Ramos (cell line): ENCODE measurements around the gene DST.
"Not testable (repeated sequence)": the region's sequence is repeated elsewhere in the genome, so short reads cannot be mapped to it uniquely, and the experiment has no call there.

Experiments used
- in situ Hi-C: fragments of 300-500 bp; cut with MboI; formaldehyde crosslinking; loops from one replicate; pipeline ENCODE4 v1.14.3; 2022; ENCODE audit warnings: low sequenced_read_pairs; ENCODE audit not compliant: unreplicated experiment

The DST gene

GRCh38 chr6:56579155-56579851, 63.4 kb downstream of the DST start:
- in situ Hi-C loops, result loop anchor here (25.0 kb wide), 1 partner anchor 592 kb away; no protein-coding TSS in a partner anchor

DNA sequence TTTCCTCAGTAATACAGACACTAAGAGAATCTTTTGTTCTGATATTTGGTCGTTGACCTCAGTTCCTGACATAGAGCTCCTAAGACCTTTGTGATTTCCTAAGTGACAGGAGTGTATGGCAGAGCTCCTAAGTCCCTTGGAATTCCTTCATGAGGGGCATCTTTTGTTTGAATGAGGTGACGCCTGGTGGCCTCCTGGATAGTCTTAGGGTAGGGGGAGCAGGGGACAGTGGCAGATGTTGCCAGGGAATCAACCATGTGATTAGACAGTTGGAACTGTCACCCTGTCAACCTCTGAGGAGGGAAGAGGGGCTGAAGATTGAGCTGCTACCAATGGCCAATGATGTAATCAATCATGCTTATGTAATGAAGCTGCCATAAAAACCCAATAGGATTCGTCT, 67.0 kb downstream of the DST start:
- in situ Hi-C loops, result loop anchor here (25.0 kb wide), 1 partner anchor 588 kb away; no protein-coding TSS in a partner anchor

GRCh38 chr6:56574292-56574691, 68.4 kb downstream of the DST start:
- in situ Hi-C loops, result no loop called here

GRCh38 chr6:56573624-56574023, 69.1 kb downstream of the DST start:
- in situ Hi-C loops, result no loop called here

DNA sequence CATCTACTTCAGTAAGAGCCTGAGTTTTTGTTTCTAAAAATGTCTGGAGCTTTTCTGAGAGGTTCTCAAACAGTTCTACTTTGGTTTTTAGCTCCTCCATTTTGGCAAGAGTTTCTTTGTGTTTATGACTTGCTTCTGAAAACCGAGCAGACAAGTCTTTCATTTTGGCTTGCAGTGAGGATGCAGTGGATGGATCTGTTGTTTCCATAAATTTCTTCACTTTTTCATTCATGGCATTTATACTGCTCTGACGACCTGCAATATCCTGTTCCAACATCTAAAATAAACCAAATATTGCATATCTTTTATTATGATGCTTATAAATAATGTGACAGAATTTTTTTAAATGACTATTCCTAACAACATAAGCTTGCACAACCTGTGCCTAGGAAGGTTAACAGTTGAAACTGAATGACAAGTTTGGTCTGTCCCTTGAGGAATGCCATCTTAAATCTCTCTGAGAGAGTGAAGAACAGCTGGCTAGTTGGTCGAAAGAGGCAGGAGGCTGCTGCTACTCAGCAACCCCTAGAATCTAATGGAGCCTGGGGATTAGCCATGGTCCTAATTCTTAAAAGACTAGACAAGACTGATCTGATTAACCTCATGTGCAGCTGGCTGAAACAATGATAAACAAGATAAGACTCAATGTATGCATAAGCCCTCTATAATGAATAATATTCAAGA, 69.8 kb downstream of the DST start:
- in situ Hi-C loops, result no loop called here

GRCh38 chr6:56571605-56572004, 71.1 kb downstream of the DST start:
- in situ Hi-C loops, result no loop called here

DNA sequence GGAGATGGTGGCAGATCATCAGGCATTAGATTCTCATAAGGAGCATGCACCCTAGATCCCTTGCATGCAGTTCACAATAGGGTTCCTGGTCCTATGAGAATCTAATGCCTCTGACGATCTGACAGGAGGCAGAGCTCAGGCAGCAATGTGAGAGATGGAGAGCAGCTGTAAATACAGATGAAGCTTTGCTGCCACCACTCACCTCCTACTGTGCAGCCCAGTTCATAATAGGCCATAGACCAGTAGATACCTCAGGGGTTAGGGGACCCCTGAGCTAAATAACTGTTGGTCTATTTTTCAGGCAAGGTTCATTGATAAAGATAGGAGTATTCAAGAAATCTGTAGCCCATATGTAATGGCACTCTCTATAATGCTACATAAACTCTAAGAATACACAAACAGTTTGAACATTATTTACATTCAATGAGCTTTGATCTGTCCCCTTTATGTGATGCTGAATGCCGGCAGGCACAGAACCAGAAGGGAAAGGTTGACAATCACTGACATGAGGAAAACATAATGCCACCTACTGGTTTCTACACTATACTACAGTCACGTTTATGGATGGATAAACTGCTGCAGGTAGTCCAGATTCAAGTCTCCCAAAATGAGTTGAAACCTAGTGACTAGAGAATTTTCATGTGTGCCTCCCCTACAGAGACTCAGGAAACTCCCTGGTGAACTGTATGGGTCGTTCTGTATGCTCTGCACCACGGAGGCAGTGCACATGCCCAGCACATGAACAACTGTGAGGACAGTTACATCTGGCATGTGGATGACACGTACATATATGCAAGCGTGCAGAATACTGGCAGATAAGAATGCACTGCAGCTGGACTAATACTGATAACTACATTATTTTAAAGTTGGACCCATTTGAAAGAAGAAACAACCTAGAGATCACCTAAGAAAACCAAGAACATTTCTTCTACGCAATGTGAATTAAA, 72.0 kb downstream of the DST start:
- in situ Hi-C loops, result no loop called here

DNA sequence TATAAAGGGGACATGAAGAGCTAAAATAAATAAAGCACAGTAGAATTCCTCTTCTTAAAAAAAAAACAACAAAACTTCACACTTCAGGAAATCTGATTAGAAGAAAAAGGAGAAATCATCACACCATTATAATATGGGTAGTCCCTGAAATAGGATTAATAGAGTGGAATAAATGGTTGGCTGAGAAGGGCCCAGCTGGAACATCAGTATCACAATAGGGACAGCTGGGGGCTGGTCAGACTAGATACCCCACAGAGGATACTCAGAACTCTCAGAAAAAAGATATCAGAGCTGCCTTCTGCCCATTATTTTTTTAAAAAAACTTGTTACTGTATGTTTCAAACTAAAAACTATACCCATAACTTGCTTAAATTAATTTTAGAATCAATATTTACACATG, 75.2 kb downstream of the DST start:
- in situ Hi-C loops, result no loop called here

GRCh38 chr6:56562730-56563129, 80.0 kb downstream of the DST start:
- in situ Hi-C loops, result not testable (repeated sequence)

DNA sequence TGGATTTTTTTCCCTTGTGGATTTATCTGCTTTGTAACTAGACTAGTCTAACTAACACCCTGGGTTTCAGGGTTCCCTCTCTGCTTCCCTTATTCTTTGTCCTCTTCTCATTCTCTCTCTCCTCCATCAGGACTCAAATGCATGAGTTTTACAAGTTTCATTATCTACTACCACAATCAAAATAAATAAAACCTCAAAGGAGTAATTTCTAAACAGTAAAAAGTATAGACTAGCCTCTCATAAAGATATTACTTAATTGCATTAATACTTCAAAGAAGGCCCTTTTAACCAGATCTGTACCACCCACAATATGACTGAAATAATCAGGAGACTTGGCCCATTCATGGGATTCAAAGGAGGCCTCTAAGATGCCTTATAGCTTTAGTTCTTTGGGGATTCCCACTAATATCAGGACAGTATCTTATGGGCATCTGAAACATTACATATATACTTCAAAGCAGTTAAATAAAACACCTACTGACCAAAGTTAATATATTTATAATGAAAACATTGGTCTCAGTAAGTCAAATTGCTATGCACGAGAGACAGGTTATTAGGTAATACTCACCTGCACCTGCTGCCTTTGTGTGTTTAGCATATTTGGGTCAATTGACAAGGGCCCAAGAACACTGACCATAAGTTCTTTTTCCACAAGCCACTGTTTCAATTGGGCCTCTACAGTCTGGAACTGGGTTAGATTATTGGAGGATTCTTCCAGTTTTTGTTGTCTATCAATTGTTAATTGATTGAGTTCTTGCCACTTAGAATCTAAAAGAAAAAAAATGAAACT, 85.7 kb downstream of the DST start:
- in situ Hi-C loops, result no loop called here

- in situ Hi-C loops, result no loop called here
These were observed 87.2 kb downstream of the DST start for GRCh38 chr6:56555438-56555872.

DNA sequence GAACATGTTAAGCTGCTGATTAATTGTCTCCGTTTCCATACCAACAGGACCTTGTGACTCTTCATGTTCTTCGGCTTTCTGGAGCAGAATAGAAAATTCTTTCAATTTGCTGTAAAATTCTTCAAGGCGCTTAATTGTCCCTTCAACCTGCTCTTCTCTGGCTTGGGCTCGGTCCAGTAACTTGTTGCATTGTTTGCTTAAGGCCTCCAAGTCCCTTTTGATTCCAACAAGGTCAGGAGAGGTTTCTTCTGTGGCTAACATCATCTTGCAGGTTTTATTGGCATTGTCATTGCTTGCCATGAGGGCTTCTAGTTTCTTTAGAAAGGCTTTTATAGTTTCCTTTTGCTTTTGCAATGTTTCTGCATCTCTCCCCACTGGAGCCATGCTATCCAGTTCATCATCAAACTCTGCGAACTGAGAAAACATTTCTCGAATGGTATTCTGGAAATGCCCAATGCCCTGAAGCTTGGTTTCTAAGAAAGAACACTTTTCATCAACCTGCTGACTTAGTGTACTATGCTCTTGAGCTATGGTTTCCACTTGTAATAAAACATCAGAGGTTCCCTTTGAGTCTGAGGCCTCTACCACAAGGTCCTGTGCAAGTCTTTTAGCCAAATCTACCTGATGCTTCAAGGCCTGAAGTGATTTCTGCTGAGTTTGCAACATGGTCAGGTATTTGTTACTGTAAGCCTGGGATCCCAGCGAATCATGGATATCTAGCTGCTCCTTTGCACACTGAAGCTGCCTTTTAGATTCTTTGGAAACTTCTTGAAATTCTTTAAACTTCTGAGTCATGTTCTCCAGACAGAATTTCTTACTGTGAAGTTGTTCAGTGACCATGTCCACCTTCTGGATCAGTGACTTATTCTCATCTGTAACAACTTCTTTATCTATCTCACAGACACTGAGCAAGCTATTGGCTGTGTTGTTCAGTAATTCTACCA, 90.2 kb downstream of the DST start:
- in situ Hi-C loops, result no loop called here

DNA sequence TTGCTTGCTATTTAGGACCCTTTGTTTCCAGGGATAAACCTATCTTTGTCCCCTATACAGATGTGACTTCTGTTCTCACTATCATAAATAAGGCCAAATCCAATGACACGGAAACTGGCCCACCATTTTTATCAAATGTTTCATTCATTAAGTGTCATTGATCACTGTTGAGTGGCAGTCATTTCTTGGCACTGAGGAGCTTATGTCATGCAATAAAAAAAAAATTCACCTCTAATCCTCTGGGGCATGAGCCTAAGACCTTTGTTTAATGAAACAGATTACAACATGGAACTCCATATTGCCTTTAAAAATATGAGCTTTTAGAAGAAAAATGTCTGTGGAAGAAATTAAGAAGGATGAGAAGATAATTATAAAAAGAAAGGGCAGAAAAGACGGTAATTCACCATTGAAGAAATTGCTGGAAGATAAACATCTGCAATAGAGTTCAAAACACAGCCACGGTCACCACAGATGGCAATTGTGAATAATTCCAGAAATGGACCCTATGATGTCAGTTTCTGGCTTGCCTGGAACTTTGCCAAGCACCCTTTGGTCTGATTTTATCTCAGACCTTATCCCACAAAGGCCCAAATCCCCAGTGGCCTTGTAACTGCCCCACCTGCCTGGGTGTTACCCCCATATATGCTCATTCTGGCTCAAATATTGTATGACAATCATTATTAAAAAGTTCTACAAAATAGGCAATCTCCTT, 91.1 kb downstream of the DST start:
- in situ Hi-C loops, result no loop called here

GRCh38 chr6:56550301-56550700, 92.4 kb downstream of the DST start:
- in situ Hi-C loops, result no loop called here

DNA sequence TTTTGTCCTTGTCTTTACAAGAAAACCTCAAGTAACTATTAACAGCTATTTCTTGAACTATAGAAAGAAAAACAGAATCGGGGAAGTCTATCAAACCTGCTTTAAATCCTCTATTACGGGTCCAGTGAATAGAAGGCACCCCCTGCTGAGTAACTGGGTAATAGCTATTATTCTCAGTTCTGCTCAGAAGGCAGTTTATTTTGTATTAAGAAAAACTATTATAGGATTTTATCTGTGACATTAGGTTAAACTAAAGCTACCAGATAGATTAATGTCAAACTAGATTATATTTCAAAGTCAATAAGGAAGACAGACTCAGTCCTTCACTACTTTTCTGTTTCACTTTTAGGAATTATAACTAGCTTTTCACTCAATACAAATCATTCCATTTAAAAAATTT, 93.7 kb downstream of the DST start:
- in situ Hi-C loops, result no loop called here

DNA sequence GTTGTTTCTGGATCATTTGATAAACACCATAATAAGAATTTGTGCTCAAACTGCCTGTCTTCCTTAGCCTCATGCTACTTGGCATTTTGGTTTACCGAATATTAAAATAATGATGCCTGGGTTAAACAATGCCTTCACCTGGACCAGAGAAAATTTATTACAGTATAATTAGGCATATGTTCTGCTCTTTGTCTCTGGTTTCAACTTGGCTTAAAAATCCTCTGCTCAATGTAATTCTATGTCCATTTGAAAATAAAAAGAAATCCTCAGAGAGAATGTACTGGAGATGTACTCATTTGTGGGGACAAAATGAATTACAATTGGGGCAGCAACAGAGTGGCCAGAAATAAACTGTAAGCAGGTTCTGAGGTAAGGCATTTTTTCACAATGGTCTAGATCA, 95.0 kb downstream of the DST start:
- in situ Hi-C loops, result no loop called here

DNA sequence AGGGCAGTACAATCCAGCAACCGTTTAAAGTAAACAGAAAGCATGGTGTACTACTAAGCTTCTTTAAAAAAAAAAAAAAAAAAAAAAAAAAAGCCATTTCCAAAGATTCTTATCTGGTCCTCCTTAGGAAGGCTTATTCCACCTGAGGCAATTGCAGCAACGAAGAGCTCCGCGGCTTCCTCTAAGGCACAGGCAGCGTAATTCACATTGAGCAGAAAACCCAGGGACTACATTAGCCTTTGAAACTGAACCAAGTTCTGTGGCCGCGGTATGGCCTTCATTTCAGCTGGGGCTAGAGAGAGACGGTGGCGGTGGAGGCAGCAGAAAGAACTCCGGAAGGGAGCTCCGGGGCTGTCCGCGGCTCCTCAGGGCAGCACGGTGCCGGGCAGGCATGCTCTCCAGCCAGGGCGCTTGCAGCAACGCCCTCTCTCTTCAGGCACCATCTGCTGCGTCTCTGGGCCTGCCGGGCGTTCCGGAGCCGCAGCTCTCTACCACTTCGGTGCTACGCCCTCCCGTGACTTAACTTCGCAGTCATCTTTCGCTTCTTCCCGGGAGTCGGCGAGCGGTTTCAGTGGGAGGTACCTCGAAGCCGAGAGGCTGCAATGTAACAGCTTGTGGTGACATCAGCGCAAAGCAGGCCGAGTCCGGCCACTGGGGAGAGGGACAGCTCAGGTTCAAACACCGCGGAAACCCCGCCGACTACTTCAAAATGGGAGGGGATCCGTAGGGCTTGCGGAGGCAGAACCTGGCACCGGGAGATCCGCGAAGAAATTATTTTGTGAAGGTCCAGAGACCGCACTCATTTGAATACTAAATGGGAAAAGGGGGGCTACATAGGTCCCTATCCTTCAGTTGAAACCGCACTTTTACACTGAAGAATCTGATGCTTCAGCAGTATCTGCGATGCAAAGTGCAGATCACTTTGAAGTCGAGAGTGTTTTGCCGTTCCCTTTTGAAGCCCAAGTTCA, 100.0 kb downstream of the DST start:
- in situ Hi-C loops, result no loop called here
